Smooth muscle cell (in vitro differentiated cells): ENCODE measurements around the gene MICALL2. TPM values are rescaled to one million over a fixed set of nuclear protein-coding genes. Genes with fewer than 3 reads are reported as not detected.

Source experiments
- DNase-seq: peaks from one replicate; lab custom pipeline; 2025; ENCODE audit not compliant: unreplicated experiment; lab: John Stamatoyannopoulos, UW
- H2AFZ ChIP-seq: fragments of 200-600 bp; sonication (generic); 2 replicates; pipeline ENCODE4 v1.6.0; 2016; ENCODE audit warnings: antibody characterized with exemption, low read depth, mild to moderate bottlenecking
- H3F3A ChIP-seq: fragments of 200-600 bp; sonication (generic); 2 replicates; pipeline ENCODE4 v1.6.0; 2017; ENCODE audit warnings: antibody characterized with exemption, low read depth
- H3K27ac ChIP-seq: fragments of 200-600 bp; sonication (generic); 2 replicates; pipeline ENCODE4 v1.5.1; 2016; ENCODE audit warnings: low read depth, mild to moderate bottlenecking
- H3K27me3 ChIP-seq: fragments of 200-600 bp; sonication (generic); 2 replicates; pipeline ENCODE4 v1.6.1; 2016; ENCODE audit warnings: low read depth, mild to moderate bottlenecking
- H3K36me3 ChIP-seq: fragments of 200-600 bp; sonication (generic); 2 replicates; pipeline ENCODE4 v1.5.1; 2016; ENCODE audit warnings: low read depth
- H3K4me1 ChIP-seq: fragments of 200-600 bp; sonication (generic); 2 replicates; pipeline ENCODE4 v1.5.1; 2016; ENCODE audit warnings: low read depth
- H3K4me2 ChIP-seq: fragments of 200-600 bp; sonication (generic); 2 replicates; pipeline ENCODE4 v1.6.0; 2016; ENCODE audit warnings: mild to moderate bottlenecking
- H3K4me3 ChIP-seq: fragments of 200-600 bp; sonication (generic); 2 replicates; pipeline ENCODE4 v1.5.1; 2016; ENCODE audit warnings: mild to moderate bottlenecking
- H3K79me2 ChIP-seq: fragments of 200-600 bp; sonication (generic); 2 replicates; pipeline ENCODE4 v1.6.0; 2016; ENCODE audit warnings: low read depth, mild to moderate bottlenecking
- H3K9ac ChIP-seq: fragments of 200-600 bp; sonication (generic); 2 replicates; pipeline ENCODE4 v1.6.0; 2016; ENCODE audit warnings: low read depth
- H3K9me3 ChIP-seq: fragments of 200-600 bp; sonication (generic); replicated peaks from 2 replicates; pipeline ENCODE4 v1.5.1; 2016; ENCODE audit warnings: low read depth
- H4K20me1 ChIP-seq: fragments of 200-600 bp; sonication (generic); 2 replicates; pipeline ENCODE4 v1.6.0; 2016; ENCODE audit warnings: low read depth
- WGBS: methylation state at CpG from one replicate; pipeline ENCODE4 v1.1.7; 2016; ENCODE audit warnings: low lambda C conversion rate; 5-methylcytosine and 5-hydroxymethylcytosine counted together
- polyA plus RNA-seq: library from polyadenylated mRNA; unstranded; fragments of >200 nt; fragmentation: Nextera tagmentation; extraction: Ambion mirVana; gene quantifications from 2 replicates; pipeline ENCODE4 v1.2.1, GENCODE V29; 2016
- total RNA-seq: library from RNA; depleted of rRNA; stranded (reverse); fragments of >200 nt; gene quantifications from 2 replicates; pipeline ENCODE4 v1.2.3, GENCODE V29; 2014
- TF ChIP-seq, protein P1 (sequence below): fragments of 200-600 bp; sonication (generic); IDR thresholded peaks from 2 replicates; pipeline ENCODE4 v1.5.1; 2017; ENCODE audit warnings: borderline replicate concordance, mild to moderate bottlenecking, antibody characterized with exemption; ENCODE audit not compliant: insufficient read depth, poor library complexity, severe bottlenecking

The MICALL2 gene
- total and polyA plus RNA-seq, 2 experiments from 2014 or later: 4.2 to 18.9 TPM

DNA sequence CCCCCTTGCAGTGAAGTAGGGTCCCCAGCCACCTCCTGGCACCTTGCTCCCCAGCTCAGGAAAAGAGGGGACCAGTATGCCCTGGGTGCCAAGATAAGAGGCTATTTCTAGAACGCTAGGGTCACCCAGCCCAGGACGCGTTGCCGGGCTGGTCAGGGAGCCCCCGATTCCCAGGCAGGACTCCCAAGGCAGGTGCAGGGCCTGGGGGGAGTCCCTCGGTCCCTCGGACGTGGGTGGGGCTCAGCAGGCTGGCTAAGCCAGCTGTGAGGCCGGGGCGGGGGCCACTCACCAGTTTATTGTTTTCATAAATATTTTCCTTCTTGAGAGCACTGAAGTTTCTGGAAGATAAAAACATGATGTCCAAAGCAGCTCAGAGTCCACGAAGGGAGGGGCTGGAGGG is 9.3 kb downstream of the MICALL2 start:
- Histone ChIP-seq H4K20me1 (peaks cover 42% of the 10 kb centered on the region), H3K27ac (no peak overlapping the region), H3K79me2 (no peaks in the 10 kb centered on the region), H3K9ac (no peak overlapping the region), H3K9me3 (no peaks in the 10 kb centered on the region), H3F3A (no peaks in the 10 kb centered on the region), H3K4me2 (no peak overlapping the region), H3K4me1 (peaks cover 4% of the 10 kb centered on the region), H2AFZ (no peak overlapping the region), H3K36me3 (no peaks in the 10 kb centered on the region), H3K4me3 (no peak overlapping the region), H3K27me3 (no peaks in the 10 kb centered on the region)
- WGBS: 97% methylated on average over 11 of the region's 11 CpGs
- DNase-seq: no peak
- TF ChIP-seq, protein P1, sequence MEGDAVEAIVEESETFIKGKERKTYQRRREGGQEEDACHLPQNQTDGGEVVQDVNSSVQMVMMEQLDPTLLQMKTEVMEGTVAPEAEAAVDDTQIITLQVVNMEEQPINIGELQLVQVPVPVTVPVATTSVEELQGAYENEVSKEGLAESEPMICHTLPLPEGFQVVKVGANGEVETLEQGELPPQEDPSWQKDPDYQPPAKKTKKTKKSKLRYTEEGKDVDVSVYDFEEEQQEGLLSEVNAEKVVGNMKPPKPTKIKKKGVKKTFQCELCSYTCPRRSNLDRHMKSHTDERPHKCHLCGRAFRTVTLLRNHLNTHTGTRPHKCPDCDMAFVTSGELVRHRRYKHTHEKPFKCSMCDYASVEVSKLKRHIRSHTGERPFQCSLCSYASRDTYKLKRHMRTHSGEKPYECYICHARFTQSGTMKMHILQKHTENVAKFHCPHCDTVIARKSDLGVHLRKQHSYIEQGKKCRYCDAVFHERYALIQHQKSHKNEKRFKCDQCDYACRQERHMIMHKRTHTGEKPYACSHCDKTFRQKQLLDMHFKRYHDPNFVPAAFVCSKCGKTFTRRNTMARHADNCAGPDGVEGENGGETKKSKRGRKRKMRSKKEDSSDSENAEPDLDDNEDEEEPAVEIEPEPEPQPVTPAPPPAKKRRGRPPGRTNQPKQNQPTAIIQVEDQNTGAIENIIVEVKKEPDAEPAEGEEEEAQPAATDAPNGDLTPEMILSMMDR: no peak

DNA sequence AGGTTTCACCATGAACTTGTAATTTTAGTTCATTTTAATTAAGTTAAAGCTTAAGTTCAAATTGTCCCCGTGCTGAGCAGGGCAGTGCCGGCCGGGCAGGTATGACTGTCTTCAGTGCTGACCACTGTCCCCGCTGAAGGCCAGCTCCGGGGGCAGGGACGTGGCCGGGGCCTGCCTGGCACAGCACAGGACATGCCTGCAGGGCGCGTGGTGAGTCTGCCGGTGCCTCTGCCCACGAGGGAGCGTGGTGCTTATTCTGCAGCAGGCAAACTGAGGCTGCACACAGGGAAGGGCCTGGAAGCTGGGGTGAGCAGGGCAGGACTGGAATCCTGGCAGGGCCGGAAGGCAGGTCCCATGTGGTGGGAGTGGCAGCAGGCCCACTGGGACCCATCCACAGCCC is 9.8 kb downstream of the MICALL2 start:
- Histone ChIP-seq H3K9me3 (no peaks in the 10 kb centered on the region), H2AFZ (no peak overlapping the region), H3K4me3 (no peak overlapping the region), H3K4me1 (peaks cover 4% of the 10 kb centered on the region), H3K36me3 (no peaks in the 10 kb centered on the region), H3F3A (no peaks in the 10 kb centered on the region), H3K4me2 (no peak overlapping the region), H3K27ac (no peak overlapping the region), H3K27me3 (no peaks in the 10 kb centered on the region), H3K79me2 (no peaks in the 10 kb centered on the region), H4K20me1 (peaks cover 38% of the 10 kb centered on the region), H3K9ac (no peak overlapping the region)
- TF ChIP-seq, protein P1: no peak
- WGBS: 96% methylated on average over 13 of the region's 13 CpGs
- DNase-seq: no peak

DNA sequence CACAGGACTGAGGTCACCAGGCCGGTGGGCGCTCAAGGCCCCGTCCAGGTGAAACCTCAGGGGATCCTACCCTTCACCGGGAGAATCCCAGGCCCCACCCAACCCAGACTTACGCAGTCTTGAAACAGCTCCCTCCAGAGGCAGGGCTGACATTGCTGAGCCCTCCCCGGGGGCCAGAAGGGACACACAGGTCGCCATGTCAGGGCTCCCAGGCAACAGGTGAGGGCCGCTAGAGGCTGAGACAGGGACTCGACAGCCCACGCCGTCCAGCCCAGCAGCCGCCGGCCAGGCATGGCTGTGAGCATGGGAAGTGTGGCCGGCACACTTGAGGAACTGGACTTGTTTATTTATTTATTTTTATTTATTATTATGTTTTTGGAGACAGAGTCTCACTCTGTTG is 10.3 kb downstream of the MICALL2 start:
- peaks cover 4% of the 10 kb centered on the region for H3K4me1 ChIP-seq
- WGBS: 92% methylated on average over 14 of the region's 14 CpGs
- no peak overlapping the region for H3K4me3 ChIP-seq
- no peak overlapping the region for H3K9ac ChIP-seq
- H3F3A ChIP-seq: no peaks in the 10 kb centered on the region
- H3K9me3 ChIP-seq: no peaks in the 10 kb centered on the region
- H3K79me2 ChIP-seq: no peaks in the 10 kb centered on the region
- no peak overlapping the region for H3K4me2 ChIP-seq
- no peaks in the 10 kb centered on the region for H3K27me3 ChIP-seq
- no peak for DNase-seq
- no peaks in the 10 kb centered on the region for H3K36me3 ChIP-seq
- peaks cover 33% of the 10 kb centered on the region for H4K20me1 ChIP-seq
- no peak overlapping the region for H2AFZ ChIP-seq
- H3K27ac ChIP-seq: no peak overlapping the region
- TF ChIP-seq, protein P1: peak; percentile 5

DNA sequence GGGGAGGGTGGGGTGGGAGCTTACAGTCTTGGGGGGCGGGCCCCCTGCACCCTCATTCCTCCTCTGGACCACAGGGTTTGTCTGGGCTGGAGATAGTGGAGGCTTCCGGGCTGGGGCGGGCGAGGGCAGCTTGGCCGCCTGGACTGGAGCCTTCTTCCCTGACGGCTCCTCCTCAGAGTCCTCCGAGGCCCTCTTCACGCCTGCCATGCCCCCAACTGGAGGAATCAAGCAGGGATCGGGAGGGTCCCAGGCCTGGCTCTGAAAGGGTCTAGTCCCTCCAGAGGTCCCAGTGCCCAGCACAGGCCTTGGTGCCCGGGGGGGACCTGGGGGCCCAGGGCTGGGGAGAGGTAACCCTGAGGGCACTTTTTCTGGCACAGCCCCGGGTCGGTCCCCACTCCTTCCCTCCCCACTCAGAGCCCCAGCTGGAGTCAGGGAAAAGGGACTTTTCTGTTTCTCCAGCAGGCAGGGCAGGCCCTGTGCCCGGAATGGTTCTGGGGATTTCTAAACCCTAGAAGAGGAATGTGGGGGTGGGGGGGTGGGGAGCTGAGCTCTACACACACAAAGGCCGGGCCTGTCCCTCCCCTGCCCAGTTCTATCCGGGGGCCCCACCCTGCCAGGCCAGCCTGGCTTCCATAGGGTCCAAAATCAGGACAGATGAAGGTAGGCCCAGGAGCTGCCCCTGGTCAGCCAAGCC is 11.6 kb downstream of the MICALL2 start:
- no peak for DNase-seq
- 91% methylated on average over 14 of the region's 15 CpGs for WGBS
- no peaks in the 10 kb centered on the region for H3F3A ChIP-seq
- TF ChIP-seq, protein P1: no peak
- H3K36me3 ChIP-seq: no peaks in the 10 kb centered on the region
- H3K9me3 ChIP-seq: no peaks in the 10 kb centered on the region
- no peak overlapping the region for H3K27ac ChIP-seq
- no peak overlapping the region for H3K9ac ChIP-seq
- no peaks in the 10 kb centered on the region for H3K79me2 ChIP-seq
- H3K27me3 ChIP-seq: no peaks in the 10 kb centered on the region
- no peak overlapping the region for H3K4me2 ChIP-seq
- peaks cover 4% of the 10 kb centered on the region for H3K4me1 ChIP-seq
- H2AFZ ChIP-seq: no peak overlapping the region
- no peak overlapping the region for H3K4me3 ChIP-seq
- peaks cover 21% of the 10 kb centered on the region for H4K20me1 ChIP-seq
